HG03565 (cell line): Measurements from ENCODE around the gene ELP5.

ENCODE experiments used
- ATAC-seq: cut with Tn5 transposase; IDR thresholded peaks from one replicate; pipeline ENCODE4 v1.9.1; 2021; ENCODE audit warnings: mild to moderate bottlenecking, moderate library complexity; ENCODE audit not compliant: unreplicated experiment

ELP5 gene

DNA sequence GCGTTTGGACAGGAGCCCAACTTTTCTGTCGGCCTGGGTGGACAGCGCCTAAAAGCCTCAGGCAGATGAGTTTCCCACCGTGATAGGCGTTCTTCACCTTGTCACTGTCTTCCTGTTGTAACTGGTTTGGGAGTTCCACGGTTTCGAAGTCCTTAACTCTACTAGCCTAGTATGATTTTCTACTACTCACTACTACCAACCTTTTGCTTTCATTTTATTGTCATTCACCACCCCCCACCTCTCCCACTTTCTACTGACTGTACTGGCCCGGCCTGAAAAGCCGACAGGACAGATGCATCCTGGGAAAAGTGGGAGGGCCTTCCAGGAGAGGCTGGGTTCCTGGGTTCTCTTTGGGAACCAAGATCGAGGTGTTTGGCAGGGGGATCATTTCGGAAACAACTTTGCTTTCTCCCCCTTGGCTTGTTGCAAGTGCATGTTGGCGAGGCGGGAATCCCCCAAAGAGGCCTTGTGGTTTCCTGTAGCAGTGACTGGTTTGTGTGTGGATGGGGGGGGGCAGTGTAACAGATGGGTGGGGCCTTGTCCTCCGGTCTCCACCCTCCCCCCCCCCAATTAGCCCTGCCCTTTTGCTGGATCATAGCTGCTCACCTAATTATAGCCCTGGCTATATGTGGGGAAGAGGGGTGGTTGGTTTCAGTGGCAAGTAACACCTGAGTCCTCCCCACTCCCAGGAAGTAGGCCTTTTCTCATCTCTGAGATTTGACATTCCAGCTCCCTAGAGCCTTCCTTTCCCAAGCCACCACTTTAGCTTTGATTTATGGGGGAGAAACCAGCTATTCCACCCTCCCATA lies 56.8 kb downstream of the ELP5 start:
- ATAC-seq, result no peak
